Measurements from ENCODE around the gene EREG.

Gene EREG

DNA sequence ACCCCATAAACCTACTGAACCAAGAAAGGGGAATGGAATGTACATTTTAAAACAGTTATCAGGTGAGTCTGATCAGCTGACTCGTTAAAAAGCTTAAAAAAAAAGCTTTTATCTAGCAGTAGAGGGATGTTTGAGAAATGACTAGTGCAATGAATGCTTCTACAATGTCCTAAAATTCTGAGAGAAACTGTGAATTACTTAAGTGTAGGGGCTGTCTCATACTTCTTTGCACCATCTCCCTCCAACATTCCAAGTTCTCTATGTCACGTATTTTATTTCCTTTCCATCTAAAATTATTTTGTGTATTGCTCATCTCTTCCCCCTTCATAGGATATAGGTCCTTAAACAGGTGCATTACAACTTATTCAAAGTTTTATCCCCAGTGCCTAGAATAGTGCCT, 68.1 kb downstream of the EREG start:
- no peak for DNase-seq

DNA sequence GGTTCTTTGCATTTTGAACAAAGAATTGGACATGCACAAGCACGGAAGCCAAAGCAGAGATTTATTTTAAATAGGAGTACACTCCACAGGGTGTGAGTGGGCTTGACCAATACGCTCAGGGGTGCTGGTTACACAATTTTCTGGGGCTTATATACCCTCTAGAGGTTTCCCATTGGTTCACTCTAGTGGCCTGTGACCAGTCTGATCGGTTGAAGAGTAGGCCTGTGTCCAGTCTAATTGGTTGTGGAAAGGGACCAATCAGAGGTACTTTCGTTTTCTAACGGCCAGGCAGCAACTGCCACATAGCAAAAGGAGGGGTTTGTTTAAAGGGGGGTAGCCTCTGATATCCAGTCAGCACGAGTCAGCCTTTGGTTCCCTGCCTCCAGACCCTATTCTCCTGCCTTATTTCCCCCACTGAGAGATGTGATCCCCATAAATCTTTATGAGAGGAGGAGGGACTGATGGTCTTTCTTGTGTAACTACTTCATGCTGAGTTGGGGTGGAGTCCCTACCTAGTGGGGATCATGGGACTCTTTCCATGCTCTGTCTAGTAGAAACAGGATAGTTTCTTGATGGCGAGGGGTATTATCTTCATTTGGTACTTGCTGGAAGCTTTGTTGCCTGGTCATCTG, 68.7 kb downstream of the EREG start:
- no peak for DNase-seq

DNA sequence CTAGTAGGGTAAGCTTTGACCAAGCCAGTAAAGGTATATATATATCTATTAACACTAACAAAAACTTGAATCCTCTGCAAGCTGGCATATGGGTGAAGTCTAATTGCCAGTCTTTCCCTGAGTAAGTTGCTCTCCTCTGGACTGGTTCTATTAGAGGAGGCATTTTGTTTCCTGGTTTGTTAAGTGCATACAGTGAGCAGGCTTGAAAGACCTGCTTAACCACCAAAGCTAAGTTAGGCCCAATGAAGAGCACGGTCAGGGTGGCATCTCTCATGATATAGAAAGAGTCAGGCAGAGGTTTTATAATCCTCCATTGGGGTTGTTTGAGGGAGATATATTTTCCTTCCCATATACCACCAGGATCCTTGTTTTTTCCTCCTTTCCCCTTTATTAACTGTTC, 70.4 kb downstream of the EREG start:
- DNase-seq, result no peak

DNA sequence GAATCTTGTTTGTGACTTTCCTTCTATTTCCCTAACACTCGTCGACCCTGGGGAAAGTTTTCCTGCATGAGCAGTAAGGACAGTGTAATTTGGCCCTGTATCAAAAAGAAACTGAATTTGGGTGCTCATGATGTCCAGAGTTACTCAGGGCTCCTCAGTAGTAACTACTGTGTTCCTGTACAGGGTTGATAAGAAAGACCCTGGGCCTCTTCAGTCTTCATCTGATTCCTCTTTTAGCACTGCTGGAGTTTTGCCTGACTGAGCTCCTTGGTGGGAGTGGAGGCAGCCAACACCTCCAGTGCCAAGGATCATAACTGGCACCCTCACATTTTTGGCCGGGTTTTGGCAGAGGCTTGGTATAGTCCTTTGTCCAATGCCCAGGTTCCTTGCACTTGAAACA, 72.9 kb downstream of the EREG start:
- no peak for DNase-seq

All from suppressor macrophage treated with lipopolysaccharide for 4 hours (primary cell).